GM23338 (cell line): ENCODE measurements around the gene GNLY. TPM values are rescaled to one million over a fixed set of nuclear protein-coding genes. Genes with fewer than 3 reads are reported as not detected.

Experiments used
- ATAC-seq: fragments of 200-7000 bp; cut with Tn5 transposase; 3 replicates; pipeline ENCODE4 v1.9.1; 2020
- DNase-seq: peaks from one replicate; pipeline ENCODE4 v3.0.0-alpha.2; 2015; ENCODE audit warnings: low spot score
- H2AFZ ChIP-seq: fragments of 200-600 bp; sonication (generic); 2 replicates; pipeline ENCODE4 v1.8.0; 2016; ENCODE audit warnings: antibody characterized with exemption, mild to moderate bottlenecking, moderate library complexity
- H3F3A ChIP-seq: fragments of 200-600 bp; sonication (generic); replicated peaks from 2 replicates; pipeline ENCODE4 v1.8.0; 2017; ENCODE audit warnings: antibody characterized with exemption, mixed run types, low read depth
- H3K27ac ChIP-seq: fragments of 200-600 bp; sonication (generic); 2 replicates; pipeline ENCODE4 v1.6.1; 2016; ENCODE audit warnings: low read depth
- H3K27me3 ChIP-seq: fragments of 200-600 bp; sonication (generic); 2 replicates; pipeline ENCODE4 v1.8.0; 2016; ENCODE audit warnings: mild to moderate bottlenecking, mixed run types, moderate library complexity; ENCODE audit not compliant: insufficient read depth
- H3K36me3 ChIP-seq: fragments of 200-600 bp; sonication (generic); 2 replicates; pipeline ENCODE4 v1.8.0; 2016; ENCODE audit warnings: mild to moderate bottlenecking; ENCODE audit not compliant: insufficient read depth
- H3K4me1 ChIP-seq: fragments of 200-600 bp; sonication (generic); 2 replicates; pipeline ENCODE4 v1.8.0; 2016; ENCODE audit warnings: mild to moderate bottlenecking, moderate library complexity; ENCODE audit not compliant: insufficient read depth
- H3K4me2 ChIP-seq: fragments of 200-600 bp; sonication (generic); 2 replicates; pipeline ENCODE4 v1.7.1; 2017; ENCODE audit warnings: mixed run types
- H3K4me3 ChIP-seq: fragments of 200-600 bp; sonication (generic); 2 replicates; pipeline ENCODE4 v1.6.1; 2016; ENCODE audit warnings: mixed run types
- H3K79me2 ChIP-seq: fragments of 200-600 bp; sonication (generic); replicated peaks from 2 replicates; pipeline ENCODE4 v1.8.0; 2017; ENCODE audit warnings: mild to moderate bottlenecking; ENCODE audit not compliant: insufficient read depth
- H3K9me2 ChIP-seq: fragments of 200-600 bp; sonication (generic); 2 replicates; pipeline ENCODE4 v1.8.0; 2017; ENCODE audit not compliant: insufficient read depth
- H4K20me1 ChIP-seq: fragments of 200-600 bp; sonication (generic); replicated peaks from 2 replicates; pipeline ENCODE4 v1.8.0; 2017; ENCODE audit warnings: mild to moderate bottlenecking; ENCODE audit not compliant: insufficient read depth
- H3K27ac Mint-ChIP-seq: 2 replicates; pipeline ENCODE4 v1.8.0; 2020; ENCODE audit warnings: inconsistent platforms, mild to moderate bottlenecking, moderate library complexity, mixed read lengths
- H3K27me3 Mint-ChIP-seq: 3 replicates; pipeline ENCODE4 v1.8.0; 2022; ENCODE audit warnings: low read depth, mild to moderate bottlenecking, moderate library complexity, mixed read lengths, inconsistent platforms; ENCODE audit not compliant: insufficient read depth, poor library complexity
- H3K36me3 Mint-ChIP-seq: 3 replicates; pipeline ENCODE4 v1.8.0; 2021; ENCODE audit warnings: low read depth, mild to moderate bottlenecking, inconsistent platforms, moderate library complexity, mixed read lengths
- H3K4me1 Mint-ChIP-seq: 3 replicates; pipeline ENCODE4 v1.8.0; 2020; ENCODE audit warnings: mild to moderate bottlenecking, inconsistent platforms, mixed read lengths
- H3K4me3 Mint-ChIP-seq: 3 replicates; pipeline ENCODE4 v1.8.0; 2021; ENCODE audit warnings: moderate library complexity, mild to moderate bottlenecking, inconsistent platforms, mixed read lengths
- H3K9me3 Mint-ChIP-seq: 3 replicates; pipeline ENCODE4 v1.8.0; 2020; ENCODE audit warnings: moderate library complexity, mild to moderate bottlenecking, inconsistent platforms, mixed read lengths
- CREB1 ChIP-seq: fragments of 250-450 bp; sonication (Bioruptor Pico); IDR thresholded peaks from 2 replicates; pipeline ENCODE4 v1.5.0; 2020; ENCODE audit warnings: low read depth, mild to moderate bottlenecking, moderate library complexity
- EZH2 ChIP-seq: fragments of 200-600 bp; sonication (generic); IDR thresholded peaks from one replicate; pipeline ENCODE4 v1.8.0; 2017; ENCODE audit warnings: antibody characterized with exemption, mild to moderate bottlenecking, low read depth; ENCODE audit not compliant: unreplicated experiment
- EZH2phosphoT487 ChIP-seq: fragments of 200-600 bp; sonication (generic); IDR thresholded peaks from one replicate; pipeline ENCODE4 v1.8.1; 2018; ENCODE audit warnings: antibody characterized with exemption; ENCODE audit not compliant: unreplicated experiment
- NANOG ChIP-seq: IDR thresholded peaks from 2 replicates; pipeline ENCODE4 v1.6.1; 2016; ENCODE audit warnings: antibody characterized with exemption, borderline replicate concordance
- POLR2AphosphoS5 ChIP-seq: IDR thresholded peaks from 2 replicates; pipeline ENCODE4 v1.6.1; 2016; ENCODE audit warnings: antibody characterized with exemption, low read depth
- STAT1 ChIP-seq: IDR thresholded peaks from one replicate; pipeline ENCODE4 v1.6.1; 2016; ENCODE audit warnings: antibody characterized with exemption; ENCODE audit not compliant: unreplicated experiment
- ZNF114 ChIP-seq: fragments of 250-450 bp; sonication (Bioruptor Pico); IDR thresholded peaks from 2 replicates; pipeline ENCODE4 v1.5.0; 2020; ENCODE audit warnings: mild to moderate bottlenecking, moderate library complexity
- ZNF331 ChIP-seq: fragments of 250-450 bp; sonication (Bioruptor Pico); IDR thresholded peaks from 2 replicates; pipeline ENCODE4 v1.5.0; 2020; ENCODE audit warnings: low read depth, mild to moderate bottlenecking, moderate library complexity
- ZNF462 ChIP-seq: fragments of 250-450 bp; sonication (Bioruptor Pico); IDR thresholded peaks from 2 replicates; pipeline ENCODE4 v1.5.0; 2020; ENCODE audit warnings: mild to moderate bottlenecking, moderate library complexity
- polyA plus RNA-seq: library from polyadenylated mRNA; unstranded; fragments of >200 nt; fragmentation: Nextera tagmentation; extraction: Ambion mirVana; gene quantifications from 2 replicates; pipeline ENCODE4 v1.2.1, GENCODE V29; 2016
- total RNA-seq: library from RNA; depleted of rRNA; stranded (reverse); fragments of >200 nt; shearing (Covaris generic); gene quantifications from 2 replicates; pipeline ENCODE4 v1.2.3, GENCODE V29; 2014
- TF ChIP-seq, protein P1 (sequence below): IDR thresholded peaks from 2 replicates; pipeline ENCODE4 v1.6.1; 2016; ENCODE audit warnings: antibody characterized with exemption
- TF ChIP-seq, protein P2 (sequence below): IDR thresholded peaks from one replicate; pipeline ENCODE4 v1.6.1; 2018; ENCODE audit warnings: antibody characterized with exemption; ENCODE audit not compliant: unreplicated experiment
- TF ChIP-seq, protein P3 (sequence below), 2 experiments: fragments of 200-600 bp in 1 of 2; sonication (generic) in 1 of 2; conservative IDR thresholded peaks; 2 replicates each; pipeline versions ENCODE4 v1.5.1 to v1.6.1; 2016 to 2017; ENCODE audit warnings: antibody characterized with exemption in 2 of 2, low read depth in 2 of 2, mild to moderate bottlenecking in 2 of 2, moderate library complexity in 1 of 2

GNLY gene
- total and polyA plus RNA-seq, 2 experiments from 2014 or later: not detected

GRCh38 chr2:85661139-85661858 lies 32.9 kb upstream of the GNLY start:
- no peaks in the 10 kb centered on the region for H3F3A ChIP-seq
- ATAC-seq (no peak; the same call in 2 of the 3 replicates), DNase-seq (no peak)
- H3K27ac ChIP-seq: no peak overlapping the region
- TF ChIP-seq, protein P1, sequence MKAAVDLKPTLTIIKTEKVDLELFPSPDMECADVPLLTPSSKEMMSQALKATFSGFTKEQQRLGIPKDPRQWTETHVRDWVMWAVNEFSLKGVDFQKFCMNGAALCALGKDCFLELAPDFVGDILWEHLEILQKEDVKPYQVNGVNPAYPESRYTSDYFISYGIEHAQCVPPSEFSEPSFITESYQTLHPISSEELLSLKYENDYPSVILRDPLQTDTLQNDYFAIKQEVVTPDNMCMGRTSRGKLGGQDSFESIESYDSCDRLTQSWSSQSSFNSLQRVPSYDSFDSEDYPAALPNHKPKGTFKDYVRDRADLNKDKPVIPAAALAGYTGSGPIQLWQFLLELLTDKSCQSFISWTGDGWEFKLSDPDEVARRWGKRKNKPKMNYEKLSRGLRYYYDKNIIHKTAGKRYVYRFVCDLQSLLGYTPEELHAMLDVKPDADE: no peak
- TF ChIP-seq ZNF331 (CRISPR knock-in tag) (no peak), EZH2phosphoT487 (no peak), POLR2AphosphoS5 (no peak), NANOG (no peak), STAT1 (no peak), ZNF462 (no peak), ZNF114 (CRISPR knock-in tag) (no peak), CREB1 (CRISPR knock-in tag) (no peak), EZH2 (no peak)
- TF ChIP-seq, protein P2, sequence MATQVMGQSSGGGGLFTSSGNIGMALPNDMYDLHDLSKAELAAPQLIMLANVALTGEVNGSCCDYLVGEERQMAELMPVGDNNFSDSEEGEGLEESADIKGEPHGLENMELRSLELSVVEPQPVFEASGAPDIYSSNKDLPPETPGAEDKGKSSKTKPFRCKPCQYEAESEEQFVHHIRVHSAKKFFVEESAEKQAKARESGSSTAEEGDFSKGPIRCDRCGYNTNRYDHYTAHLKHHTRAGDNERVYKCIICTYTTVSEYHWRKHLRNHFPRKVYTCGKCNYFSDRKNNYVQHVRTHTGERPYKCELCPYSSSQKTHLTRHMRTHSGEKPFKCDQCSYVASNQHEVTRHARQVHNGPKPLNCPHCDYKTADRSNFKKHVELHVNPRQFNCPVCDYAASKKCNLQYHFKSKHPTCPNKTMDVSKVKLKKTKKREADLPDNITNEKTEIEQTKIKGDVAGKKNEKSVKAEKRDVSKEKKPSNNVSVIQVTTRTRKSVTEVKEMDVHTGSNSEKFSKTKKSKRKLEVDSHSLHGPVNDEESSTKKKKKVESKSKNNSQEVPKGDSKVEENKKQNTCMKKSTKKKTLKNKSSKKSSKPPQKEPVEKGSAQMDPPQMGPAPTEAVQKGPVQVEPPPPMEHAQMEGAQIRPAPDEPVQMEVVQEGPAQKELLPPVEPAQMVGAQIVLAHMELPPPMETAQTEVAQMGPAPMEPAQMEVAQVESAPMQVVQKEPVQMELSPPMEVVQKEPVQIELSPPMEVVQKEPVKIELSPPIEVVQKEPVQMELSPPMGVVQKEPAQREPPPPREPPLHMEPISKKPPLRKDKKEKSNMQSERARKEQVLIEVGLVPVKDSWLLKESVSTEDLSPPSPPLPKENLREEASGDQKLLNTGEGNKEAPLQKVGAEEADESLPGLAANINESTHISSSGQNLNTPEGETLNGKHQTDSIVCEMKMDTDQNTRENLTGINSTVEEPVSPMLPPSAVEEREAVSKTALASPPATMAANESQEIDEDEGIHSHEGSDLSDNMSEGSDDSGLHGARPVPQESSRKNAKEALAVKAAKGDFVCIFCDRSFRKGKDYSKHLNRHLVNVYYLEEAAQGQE: no peak
- TF ChIP-seq, protein P3, sequence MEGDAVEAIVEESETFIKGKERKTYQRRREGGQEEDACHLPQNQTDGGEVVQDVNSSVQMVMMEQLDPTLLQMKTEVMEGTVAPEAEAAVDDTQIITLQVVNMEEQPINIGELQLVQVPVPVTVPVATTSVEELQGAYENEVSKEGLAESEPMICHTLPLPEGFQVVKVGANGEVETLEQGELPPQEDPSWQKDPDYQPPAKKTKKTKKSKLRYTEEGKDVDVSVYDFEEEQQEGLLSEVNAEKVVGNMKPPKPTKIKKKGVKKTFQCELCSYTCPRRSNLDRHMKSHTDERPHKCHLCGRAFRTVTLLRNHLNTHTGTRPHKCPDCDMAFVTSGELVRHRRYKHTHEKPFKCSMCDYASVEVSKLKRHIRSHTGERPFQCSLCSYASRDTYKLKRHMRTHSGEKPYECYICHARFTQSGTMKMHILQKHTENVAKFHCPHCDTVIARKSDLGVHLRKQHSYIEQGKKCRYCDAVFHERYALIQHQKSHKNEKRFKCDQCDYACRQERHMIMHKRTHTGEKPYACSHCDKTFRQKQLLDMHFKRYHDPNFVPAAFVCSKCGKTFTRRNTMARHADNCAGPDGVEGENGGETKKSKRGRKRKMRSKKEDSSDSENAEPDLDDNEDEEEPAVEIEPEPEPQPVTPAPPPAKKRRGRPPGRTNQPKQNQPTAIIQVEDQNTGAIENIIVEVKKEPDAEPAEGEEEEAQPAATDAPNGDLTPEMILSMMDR (conservative IDR thresholded peaks at IDR 0.05; ENCODE audit: low read depth in 2 of 2): no peak
- H2AFZ ChIP-seq: no peak overlapping the region
- no peaks in the 10 kb centered on the region for H3K4me1 ChIP-seq
- Mint-ChIP-seq H3K4me3 (no peak overlapping the region), H3K9me3 (no peaks in the 10 kb centered on the region), H3K27me3 (peaks cover 13% of the 10 kb centered on the region), H3K27ac (no peak overlapping the region), H3K36me3 (peaks cover 8% of the 10 kb centered on the region; the same call in 1 of the 3 replicates), H3K4me1 (no peaks in the 10 kb centered on the region)
- H3K79me2 ChIP-seq: no peaks in the 10 kb centered on the region
- no peak overlapping the region for H3K4me2 ChIP-seq
- H3K9me2 ChIP-seq: no peaks in the 10 kb centered on the region
- 0 out of 2 replicates have a peak, but pooled peaks cover 3% of the 10 kb centered on the region for H3K36me3 ChIP-seq
- no peaks in the 10 kb centered on the region for H4K20me1 ChIP-seq
- H3K27me3 ChIP-seq: no peaks in the 10 kb centered on the region
- H3K4me3 ChIP-seq: no peak overlapping the region
